Stimulated activated CD4-positive, alpha-beta T cell treated with anti-CD3 and anti-CD28 coated beads, Interleukin-1b, Interleukin-23, amount 100 ng/mL, for 4 hours (primary cell): ENCODE results near the gene RNH1.
"Not testable (repeated sequence)": the region's sequence is repeated elsewhere in the genome, so short reads cannot be mapped to it uniquely, and the experiment has no call there.

ENCODE experiments used
- DNase-seq, 2 donors: peaks; one replicate each; pipeline ENCODE4 v3.0.0-alpha.2; 2020; ENCODE audit warnings: low read depth in 2 of 2

RNH1 gene

DNA sequence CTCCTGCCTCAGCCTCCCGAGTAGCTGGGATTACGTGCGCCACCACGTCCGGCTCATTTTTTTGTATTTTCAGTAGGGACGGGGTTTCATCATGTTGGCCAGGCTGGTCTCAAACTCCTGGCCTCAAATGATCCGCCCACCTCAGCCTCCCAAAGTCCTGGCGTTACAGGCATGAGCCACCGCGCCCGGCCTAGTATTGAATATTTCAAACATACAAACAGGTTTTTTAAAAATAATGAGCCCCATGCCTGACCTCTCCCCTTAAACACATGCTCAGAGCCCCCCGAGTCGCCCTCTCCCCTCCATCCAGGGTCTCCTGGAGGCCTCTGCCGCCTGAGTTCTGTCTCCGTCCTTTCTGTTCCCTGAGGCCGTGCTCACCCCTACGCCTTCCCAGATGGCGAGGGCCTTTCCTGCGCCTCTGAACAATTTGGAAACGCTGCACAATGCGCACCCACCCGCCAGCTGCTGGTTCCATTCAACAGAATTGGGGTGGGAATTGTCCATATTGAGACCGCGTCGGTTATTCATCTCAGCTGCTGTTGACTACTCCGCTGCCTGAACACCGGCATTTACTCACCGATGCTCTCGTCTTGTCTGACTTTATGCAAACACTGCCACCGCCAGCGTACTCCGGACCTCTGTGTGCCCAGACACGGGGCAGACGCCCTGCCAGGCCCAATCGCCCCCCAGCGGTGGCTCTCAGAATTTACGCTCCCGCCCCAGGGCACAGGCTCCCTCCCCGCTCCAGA lies 13.6 kb upstream of the RNH1 start:
- DNase-seq: no peak

DNA sequence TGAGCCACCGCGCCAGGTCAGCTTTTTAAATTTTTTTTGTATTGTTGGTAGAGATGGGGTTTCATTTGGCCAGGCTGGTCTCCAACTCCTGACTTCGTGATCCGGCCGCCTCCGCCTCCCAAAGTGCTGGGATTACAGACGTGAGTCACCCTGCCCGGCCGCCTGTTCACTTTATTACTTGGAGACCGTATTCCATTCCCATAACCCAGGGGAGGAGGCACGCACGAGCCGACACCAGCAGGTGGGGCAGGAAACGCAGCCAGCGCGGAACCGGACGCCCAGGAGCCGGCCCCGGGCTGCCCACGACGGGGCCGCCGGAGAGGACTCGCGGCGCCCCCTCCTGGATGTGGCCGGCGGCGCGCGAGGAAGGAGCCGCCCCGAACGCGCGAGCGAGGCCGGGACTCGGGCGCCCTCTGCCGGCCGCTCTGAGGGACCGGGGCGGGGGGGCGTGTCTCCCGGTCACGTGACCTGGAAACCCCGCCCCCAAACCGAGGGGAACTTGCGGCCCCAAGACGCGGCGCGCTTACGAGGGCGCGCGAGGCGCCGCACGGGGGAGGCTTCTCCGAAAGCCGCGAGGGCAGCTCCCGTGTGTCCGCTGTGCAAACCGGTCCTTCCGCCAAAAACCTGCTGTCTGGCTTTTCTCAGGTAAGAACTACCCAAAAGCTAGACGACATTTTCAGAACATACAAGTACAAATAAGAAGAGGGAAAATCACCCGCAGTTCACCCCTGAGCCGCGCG lies 11.6 kb upstream of the RNH1 start:
- DNase-seq: peak; percentile 88 to 89

DNA sequence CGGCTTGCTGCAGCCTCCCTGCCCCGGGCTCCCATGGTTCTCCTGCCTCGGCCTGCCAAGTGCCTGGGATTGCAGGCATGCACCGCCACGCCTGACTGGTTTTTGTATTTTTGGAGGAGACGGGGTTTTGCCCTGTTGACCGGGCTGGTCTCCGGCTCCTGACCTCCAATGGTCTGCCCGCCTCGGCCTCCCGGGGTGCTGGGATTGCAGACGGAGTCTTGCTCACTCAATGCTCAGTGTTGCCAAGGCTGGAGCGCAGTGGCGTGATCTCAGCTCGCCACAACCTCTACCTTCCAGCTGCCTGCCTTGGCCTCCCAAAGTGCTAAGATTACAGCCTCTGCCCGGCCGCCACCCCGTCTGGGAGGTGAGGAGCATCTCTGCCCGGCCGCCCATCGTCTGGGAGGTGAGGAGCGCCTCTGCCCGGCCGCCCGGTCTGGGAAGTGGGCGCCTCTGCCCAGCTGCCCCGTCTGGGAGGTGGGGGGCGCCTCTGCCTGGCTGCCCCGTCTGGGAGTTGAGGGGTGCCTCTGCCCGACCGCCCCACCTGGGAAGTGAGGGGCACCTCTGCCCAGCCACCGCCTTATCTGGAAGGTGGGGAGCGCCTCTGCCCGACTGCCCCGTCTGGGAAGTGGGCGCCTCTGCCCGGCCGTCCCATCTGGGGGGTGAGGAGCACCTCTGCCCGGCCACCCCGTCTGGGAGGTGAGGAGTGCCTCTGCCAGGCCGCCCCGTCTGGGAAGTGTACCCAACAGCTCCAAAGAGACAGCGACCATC lies 10.1 kb upstream of the RNH1 start:
- not testable (repeated sequence) for DNase-seq

DNA sequence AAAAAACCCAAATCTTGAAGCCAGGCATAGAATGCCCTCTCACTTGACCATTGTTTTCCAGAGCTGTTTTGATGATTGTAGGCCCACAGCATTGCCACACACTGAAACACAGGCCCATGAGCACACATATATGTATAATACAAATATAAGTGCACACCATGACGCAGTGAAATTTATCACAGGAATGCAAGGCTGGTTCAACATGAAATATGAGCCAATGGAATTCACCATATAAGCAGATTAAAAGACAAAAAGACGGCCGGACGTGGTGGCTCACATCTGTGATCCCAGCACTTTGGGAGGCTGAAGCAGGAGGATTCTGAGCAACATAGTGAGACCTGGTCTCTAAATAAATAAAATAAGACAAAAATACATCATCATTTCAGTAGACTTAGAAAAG lies 9.4 kb upstream of the RNH1 start:
- DNase-seq: no peak

DNA sequence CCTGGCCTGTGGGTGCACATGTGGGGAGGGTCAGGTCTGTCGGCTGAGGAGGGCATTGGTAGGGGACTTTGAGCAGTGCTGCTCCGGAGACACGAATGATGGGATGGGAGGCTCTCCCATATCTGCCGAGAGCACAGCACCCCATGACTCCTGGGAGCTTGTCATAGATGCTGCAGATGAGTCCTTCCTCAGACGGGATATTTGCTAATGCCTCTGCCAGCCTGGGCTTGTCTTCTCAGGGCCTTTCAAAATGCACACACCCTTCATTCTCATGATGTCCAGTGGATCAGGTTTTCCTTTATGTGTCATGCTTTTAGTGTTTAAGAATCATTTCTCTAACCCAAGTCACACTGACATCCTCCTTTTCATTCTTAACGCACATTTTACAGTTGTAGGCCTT lies 8.1 kb upstream of the RNH1 start:
- no peak for DNase-seq

DNA sequence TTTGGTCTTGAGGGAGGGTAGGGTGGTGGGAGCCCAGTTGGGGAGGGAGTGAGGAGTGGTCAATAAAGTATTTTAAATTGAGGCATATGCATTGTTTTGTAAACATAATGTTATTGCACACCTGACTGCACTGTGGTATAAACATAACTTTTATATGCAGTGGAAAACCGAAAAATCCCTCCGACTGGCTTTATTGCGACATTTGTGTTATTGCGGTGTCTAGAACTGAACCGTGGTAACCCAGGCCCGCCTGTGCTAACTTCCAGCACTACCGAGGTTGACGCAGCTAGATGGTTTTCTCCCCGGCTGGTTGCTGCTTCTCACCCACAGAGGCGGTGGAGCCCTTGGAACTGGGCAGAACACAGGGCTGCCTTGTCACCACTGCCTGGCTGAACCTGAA lies 7.6 kb upstream of the RNH1 start:
- DNase-seq: no peak

DNA sequence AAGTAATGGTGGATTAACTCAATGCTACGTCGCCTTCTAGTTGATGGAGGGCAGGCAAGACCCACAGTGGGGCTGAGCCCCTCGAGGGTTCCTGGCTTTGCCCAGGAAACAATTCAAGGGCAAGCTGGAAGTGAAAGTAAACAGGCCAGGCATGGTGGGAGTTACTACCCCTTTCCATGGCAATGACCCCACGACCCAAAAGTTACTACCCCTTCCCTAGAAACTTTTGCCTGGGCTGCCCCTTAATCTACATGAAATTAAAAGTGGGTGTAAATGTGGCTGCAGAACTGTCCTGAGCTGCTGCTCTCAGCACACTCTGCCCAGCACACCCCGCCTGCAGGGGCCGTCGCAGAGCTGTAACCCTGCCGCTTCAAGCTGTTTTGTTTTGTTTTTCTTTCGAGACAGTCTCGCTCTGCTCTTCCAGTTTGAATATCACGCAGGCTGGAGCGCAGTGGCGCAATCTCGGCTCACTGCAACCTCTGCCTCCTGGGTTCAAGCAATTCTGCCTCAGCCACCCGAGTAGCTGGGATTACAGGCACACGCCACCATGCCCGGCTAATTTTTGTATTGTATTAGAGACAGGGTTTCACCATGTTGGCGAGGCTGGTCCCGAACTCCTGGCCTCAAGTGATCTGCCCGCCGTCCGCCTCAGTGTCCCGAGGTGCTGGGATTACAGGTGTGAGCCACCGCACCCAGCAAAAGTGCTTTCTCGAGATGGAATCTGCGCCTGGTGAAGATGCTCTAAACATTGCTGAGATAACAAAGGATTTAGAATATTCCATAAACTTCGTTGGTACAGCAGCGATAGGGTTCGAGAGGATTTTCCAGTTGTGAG lies 5.9 kb upstream of the RNH1 start:
- DNase-seq: no peak

DNA sequence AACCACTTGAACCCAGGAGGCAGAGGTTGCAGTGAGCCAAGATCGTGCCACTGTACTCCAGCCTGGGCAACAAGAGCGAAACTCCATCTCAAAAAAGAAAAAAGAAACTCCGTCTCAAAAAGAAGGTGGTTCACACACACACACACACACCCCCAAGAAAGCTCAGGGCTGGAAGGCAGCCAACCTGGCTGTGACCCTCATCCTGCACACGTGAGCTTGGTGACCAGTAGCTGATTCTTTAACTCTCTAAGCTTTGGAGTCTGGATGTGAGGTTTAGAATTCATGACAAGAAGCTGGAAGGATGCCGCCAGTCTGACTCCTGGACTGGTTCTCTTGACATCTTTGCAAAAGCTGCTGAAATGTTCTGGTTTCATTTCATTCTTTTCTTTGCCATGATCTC lies 1.9 kb upstream of the RNH1 start:
- DNase-seq: no peak

DNA sequence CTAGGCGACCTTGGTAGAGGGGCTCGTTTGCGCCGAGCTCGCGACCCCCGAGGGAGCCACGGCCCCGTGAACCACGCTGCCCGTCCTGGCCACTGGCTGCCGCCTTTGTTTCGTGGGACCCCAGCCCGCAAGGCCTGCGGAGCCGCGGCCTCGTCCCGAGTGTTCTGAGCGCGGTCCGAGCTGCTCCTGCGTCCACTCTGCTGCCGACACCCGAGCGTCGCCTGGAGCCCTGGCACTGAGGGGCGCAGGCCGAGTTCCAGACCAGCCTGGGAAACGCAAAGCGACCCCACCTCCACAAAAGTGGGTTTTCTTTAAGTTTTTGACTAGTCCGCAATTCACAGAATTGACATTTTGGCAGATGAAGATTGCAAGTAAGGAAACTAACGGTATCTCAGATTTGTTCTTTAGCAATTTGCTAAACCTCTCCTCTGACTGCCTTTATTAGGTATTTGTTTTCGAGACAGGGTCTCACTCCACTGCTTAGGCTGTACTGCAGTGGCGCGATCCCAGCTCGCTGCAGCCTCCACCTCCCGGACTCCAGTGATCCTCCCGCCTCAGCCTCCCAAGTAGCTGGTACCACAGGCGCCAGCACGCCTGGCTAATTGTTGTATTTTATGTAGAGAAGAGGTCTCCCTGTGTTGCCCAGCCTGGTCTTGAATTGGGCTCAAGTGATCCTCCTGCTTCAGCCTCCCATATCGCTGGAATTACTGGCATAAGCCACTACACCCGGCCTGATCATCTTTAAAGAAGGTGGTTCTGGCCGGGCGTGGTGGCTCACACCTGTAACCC lies 879 bp upstream of the RNH1 start:
- no peak for DNase-seq

DNA sequence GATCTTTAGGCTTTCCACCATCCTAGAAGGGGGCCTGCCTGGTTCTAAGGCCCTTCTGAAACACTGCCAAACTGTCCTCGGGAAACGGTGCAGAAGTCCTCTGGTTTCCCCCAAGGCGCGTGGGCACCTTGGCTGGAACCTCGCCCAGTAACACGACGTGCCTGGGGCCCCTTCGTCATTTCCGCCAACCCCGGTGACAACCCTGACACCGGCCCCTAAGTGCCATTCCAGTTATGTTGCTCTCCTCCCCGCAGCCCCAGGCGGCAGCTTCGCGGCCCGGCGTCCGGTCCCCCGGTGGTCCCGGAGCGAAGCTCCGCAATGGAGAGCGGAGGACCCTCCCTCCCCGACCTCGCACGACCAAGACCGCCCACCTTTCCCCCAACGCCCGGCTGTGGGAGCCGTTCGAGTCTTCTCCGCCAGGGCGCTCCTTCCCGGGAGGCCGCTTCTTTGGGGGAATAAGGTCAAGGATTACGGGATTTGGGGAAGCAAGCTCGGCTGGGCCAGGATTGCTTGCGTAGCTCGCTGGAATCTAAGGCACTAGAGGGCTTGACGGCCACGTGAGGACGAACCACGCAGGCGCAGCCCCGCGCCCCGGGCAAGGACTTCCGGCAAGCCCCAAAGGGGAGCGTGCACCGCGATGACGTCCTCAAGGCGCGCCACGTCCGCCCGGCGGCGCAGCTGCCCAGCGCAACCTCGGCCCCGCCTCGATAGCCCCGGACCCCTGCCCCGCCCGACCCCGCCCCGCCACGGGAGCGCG lies 626 bp downstream of the RNH1 start:
- peak; percentile 96 to 97 for DNase-seq

DNA sequence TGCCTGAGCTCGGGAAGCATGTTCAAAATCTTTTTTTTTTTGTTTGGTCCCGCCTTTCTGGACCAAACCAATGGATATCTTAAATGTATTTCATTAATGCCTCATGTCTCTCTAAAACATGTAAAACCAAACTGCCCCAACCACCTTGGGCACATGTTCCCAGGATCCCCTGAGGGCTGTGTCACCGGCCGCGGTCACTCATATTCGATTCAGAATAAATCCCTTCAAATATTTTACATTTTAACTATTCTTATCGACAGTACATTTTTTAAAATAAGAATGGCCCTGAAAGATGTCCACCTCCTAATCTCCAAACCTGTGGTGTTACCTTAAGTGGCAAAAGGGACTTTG lies 2.1 kb downstream of the RNH1 start:
- DNase-seq: no peak

DNA sequence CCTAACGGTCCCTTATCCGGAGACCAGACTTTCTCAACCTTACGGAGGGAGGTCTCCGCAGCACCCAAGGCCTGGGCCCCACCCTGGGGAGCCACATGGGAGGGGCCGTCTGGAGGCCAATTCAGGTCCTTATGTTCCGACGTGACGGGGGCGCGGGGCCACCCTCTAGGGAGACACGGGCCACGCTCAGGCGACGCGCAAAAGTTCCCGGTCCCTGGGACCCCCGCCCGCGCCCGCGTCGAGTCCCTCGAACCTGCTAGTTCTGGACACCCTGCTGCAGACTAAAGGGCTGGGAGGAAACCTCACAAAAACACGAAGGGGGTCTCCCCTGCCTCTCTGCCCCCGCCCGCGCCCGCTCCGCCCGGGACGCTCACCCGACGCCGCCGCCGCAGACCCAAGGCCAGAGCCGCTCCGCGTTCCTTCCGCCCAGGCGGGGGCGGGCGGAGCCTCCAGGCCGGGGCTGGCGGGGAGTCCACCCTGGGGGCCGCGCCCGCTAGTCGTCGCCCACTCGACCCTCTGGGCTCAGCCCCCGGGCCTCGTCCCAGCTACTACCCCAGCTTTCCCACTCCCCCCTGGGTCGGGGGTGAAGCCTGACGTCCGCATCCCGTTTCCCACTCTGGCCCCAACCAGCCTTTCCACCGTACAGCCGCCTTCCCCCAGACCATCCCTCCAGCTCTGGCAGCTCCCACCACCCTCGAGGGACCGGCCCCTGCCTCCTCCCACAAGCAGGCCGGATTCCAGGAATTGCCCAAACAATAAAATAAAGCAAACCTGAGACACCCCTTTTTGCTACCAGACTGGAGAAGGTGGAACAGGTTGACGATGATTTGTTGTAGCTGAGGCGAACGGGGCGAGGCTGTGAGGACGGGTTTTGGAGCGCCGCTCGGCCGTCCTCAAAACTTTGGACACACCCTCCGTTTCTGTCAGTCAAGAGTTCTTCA lies 2.7 kb downstream of the RNH1 start:
- DNase-seq: no peak

DNA sequence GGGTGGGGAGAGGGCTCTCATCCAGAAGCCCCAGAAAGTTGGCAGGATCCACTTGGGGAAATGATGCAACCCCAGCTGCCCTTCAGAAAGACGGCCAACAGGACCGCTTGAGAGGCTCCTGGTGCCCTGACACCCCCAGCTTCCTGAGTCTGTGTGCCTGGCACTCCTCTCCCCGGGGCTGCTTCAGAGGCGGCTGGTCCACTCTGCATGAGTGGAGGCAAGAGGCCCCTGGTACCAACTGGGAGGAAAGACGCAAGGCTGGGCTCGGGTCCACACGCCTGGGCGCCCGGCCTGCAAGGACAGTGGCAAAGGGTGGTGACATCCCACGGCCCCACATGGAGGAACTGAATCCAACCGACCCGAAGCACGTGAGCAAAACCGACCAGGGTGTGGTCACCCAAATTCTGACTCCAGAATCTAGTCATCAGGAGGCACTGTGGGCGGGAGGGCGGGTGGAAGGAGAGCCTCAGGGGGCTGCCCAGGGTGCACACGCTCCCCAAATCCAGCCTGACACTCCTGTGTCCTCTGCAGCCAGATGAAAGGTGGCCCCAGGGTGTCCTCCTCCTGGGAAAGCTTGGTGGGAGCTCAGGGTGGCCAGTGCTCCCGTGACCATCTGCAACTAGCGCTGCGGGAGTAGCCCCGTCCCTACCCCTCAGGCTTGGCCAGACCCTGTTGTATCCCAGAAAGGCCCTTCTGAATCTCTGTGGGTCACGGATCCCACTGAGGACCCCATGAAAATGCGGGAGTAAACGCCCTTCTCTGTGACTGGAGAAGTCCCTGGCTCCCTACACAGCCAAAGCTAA lies 3.7 kb downstream of the RNH1 start:
- no peak for DNase-seq

DNA sequence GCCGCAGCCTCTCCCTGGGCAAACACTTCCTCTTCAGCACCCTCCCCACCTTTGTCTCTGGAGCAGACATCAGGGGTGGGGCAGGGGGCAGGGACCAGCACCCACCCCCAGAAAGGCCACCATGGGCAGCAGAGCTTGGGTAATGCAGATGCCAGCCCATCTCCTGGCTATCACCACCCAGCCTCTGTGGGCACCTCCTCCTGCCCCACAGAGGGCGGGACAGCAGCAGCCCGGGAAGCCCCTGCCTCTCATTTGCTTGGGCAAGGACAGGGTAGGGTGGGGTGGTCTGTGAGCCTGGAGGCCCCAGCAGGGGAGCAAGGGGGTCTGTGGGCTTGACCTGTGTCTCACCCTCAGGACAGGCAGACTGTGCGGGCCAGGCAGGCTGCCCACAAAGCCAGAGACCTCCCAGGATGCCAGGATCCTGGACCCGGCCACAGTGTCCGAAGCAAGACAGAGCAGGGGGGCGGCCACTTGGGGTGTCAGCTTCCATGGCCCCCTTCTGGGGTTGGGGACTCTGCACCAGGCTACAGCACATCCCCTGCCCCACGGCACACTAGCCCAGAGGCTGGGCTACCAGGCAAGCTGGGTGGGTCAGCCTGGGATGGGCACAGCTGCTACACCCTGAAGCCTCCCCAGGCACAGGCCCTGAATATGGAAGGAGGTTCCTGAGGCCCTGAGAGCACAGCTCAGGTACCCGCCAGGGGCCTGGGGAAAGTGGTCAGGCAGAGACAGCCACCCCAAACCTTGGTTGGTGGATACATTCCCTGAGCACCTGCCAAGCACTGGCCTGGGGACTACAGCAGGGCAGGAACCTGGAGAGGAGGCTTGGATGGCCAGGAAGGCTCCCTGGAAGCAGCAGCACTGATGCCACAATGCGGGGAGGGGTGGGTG lies 4.5 kb downstream of the RNH1 start:
- no peak for DNase-seq

DNA sequence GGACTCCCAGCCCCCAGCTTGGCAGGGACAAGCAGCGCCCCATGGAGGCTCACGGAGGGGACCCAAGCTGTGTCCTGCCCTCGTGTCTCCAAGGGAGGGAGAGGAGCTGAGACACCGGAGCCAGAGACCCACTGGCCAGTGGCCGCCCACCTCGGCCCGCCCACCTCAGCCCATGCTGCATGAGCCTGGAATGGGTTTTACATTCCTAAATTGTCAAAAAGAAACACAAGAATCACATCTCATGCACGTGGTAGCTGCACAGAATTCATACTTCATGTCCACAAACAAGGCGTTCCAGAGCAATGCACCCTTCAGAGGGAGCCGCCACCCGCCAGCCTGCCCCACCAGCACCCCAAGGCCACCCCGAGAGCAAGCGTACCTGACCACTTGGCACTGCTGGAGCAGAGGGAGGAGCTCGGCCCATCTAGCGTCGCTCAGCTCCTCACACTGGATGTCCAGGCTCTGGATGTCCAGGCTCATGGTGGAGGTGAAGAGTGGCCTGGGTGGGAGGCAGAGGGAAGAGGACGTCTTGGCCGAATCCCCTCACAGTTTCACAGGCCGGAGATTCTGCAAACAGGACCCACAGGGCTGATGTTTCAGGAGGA lies 5.3 kb downstream of the RNH1 start:
- DNase-seq: no peak

DNA sequence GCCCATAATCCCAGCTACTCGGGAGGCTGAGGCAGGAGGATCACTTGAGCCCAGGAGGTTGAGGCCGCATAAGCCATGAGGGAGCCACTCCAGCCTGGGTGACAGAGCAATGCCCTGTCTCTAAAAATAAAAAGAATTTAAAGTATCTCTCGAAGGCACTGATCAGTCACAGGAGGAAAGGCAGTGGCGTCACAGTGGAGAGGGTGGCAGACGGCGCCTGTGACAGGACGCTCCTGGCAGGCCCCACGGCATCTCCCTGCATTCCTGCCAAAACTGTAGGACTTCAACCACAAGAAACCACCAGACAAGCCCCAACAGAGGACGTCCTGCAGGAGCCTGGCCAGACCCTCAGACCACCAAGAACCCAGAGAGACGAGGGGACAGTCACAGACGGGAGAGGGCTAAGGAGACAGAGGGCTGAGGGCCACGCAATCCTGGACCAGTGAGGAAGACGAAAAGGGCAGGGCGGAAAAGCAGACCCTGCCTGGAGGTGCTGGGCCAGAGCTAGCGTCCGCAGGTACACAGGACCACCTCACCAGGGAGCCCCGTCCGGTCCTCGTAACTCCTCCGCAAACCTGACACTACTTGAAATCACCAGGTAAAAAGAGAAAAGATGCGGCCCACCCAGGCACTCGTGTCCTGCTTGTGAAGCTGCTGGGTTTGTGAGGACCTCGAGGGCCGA lies 5.9 kb downstream of the RNH1 start:
- DNase-seq: no peak
